ENCODE data around the gene SIN3A.
"Not testable (repeated sequence)": the region's sequence is repeated elsewhere in the genome, so short reads cannot be mapped to it uniquely, and the experiment has no call there.

SIN3A gene

DNA sequence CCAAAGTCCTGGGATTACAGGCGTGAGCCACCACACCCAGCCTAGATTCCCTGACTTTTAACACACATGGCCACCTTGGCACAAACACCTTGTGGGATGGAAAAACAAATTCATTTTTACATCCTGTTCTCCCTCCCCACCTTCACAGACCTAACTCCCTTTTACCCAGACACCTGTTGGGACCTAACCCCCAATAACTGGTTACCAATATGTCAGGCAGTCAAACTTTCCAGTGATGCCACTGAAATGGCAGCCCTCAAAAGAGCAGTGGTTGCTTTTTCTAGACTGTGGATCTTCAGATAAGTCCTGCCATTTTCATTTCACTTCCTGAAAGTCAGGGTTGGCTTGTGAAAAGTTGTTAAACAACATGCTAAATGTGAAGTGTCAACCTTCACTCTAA is 34.9 kb downstream of the SIN3A start:
- in situ Hi-C loops (cut with MboI; ENCODE audit: low sequenced_read_pairs, unreplicated experiment) = no loop called here
- TF ChIP-seq, protein P1, sequence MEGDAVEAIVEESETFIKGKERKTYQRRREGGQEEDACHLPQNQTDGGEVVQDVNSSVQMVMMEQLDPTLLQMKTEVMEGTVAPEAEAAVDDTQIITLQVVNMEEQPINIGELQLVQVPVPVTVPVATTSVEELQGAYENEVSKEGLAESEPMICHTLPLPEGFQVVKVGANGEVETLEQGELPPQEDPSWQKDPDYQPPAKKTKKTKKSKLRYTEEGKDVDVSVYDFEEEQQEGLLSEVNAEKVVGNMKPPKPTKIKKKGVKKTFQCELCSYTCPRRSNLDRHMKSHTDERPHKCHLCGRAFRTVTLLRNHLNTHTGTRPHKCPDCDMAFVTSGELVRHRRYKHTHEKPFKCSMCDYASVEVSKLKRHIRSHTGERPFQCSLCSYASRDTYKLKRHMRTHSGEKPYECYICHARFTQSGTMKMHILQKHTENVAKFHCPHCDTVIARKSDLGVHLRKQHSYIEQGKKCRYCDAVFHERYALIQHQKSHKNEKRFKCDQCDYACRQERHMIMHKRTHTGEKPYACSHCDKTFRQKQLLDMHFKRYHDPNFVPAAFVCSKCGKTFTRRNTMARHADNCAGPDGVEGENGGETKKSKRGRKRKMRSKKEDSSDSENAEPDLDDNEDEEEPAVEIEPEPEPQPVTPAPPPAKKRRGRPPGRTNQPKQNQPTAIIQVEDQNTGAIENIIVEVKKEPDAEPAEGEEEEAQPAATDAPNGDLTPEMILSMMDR (IDR thresholded peaks at IDR 0.05; ENCODE audit: borderline replicate concordance, control extremely low read depth, extremely low read depth, insufficient read depth, missing control alignments) = no peak
- DNase-seq (ENCODE audit: low spot score) = no peak

DNA sequence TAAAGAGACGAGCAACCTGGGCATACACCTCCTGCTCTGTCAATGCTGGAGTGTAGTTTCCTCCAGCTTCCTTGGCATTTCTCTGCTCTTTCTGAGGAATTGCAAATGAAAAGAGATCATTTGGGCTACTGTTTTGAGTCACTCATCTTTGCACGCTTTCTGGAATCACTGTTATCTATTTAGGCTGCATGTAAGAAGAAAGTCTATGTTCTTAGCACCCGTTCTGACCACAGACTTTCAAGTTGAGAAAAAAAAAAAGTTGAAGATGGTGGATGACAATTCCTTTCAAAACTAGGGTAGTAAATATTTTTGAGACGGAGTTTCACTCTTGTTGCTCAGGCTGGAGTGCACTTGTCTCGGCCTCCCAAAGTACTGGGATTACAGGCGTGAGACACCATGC is 41.3 kb downstream of the SIN3A start:
- no peak for DNase-seq (ENCODE audit: low spot score)
- in situ Hi-C loops (cut with MboI; ENCODE audit: low sequenced_read_pairs, unreplicated experiment) = no loop called here
- TF ChIP-seq, protein P1 (IDR thresholded peaks at IDR 0.05; ENCODE audit: borderline replicate concordance, control extremely low read depth, extremely low read depth, insufficient read depth, missing control alignments) = no peak

DNA sequence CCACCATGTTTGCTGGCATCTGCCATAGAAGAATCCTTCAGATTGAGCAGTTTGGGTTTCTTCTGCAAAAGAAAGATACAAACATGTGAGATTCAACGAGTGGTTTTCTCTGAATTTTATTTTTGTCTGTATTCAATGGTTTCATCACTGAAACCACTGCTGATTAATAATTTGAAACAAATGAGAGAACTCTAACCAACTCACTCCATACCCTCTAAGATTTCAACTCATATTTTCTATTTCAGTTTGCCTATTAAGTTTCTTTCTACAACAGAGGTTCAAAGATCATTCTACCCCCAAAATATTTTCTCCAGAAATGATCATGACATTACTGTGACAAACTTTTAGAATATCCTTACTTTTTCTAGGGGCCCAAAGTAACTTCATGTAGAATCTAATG is 44.4 kb downstream of the SIN3A start:
- in situ Hi-C loops (cut with MboI; ENCODE audit: low sequenced_read_pairs, unreplicated experiment) = no loop called here
- DNase-seq (ENCODE audit: low spot score) = no peak
- TF ChIP-seq, protein P1 (IDR thresholded peaks at IDR 0.05; ENCODE audit: borderline replicate concordance, control extremely low read depth, extremely low read depth, insufficient read depth, missing control alignments) = no peak

DNA sequence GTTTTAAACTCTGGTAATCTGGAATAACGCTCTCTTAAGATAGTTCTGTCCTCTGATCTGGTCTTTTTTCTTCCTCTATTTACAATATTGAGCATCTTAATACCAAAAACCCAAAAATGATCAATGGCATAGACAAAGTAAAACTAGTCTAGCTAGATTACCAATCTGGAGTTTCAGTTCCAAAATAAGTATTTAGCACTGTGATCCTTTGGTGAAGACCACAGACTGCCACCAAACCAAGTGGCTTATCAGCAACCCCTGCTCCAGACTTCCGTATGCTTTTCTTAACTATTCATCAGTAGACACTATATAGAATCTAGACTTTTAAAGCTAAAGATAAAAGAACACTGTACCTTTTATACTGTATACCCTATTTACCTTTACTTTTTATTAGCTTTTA is 47.6 kb downstream of the SIN3A start:
- in situ Hi-C loops (cut with MboI; ENCODE audit: low sequenced_read_pairs, unreplicated experiment) = no loop called here
- TF ChIP-seq, protein P1 (IDR thresholded peaks at IDR 0.05; ENCODE audit: borderline replicate concordance, control extremely low read depth, extremely low read depth, insufficient read depth, missing control alignments) = no peak
- DNase-seq (ENCODE audit: low spot score) = no peak

DNA sequence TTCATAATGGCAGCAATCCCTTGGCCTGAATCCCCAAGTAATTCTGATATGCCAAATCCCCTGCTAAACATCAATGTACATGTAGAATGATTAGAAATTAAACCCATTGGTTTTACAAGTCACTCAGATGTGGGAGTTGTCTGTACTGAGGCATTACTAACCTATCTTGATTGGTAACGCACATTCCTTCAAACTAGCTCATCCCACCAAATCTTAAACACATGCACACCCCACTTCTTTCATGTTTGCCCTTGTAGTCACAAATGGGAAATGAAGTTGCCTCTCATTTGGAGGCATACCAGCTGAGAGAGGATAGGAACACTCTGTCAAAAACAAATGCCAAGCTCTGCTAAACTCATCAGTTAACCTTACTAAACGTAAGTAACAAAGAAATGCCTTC is 54.0 kb downstream of the SIN3A start:
- no peak for DNase-seq (ENCODE audit: low spot score)
- TF ChIP-seq, protein P1 (IDR thresholded peaks at IDR 0.05; ENCODE audit: borderline replicate concordance, control extremely low read depth, extremely low read depth, insufficient read depth, missing control alignments) = no peak
- in situ Hi-C loops (cut with MboI; ENCODE audit: low sequenced_read_pairs, unreplicated experiment) = no loop called here

DNA sequence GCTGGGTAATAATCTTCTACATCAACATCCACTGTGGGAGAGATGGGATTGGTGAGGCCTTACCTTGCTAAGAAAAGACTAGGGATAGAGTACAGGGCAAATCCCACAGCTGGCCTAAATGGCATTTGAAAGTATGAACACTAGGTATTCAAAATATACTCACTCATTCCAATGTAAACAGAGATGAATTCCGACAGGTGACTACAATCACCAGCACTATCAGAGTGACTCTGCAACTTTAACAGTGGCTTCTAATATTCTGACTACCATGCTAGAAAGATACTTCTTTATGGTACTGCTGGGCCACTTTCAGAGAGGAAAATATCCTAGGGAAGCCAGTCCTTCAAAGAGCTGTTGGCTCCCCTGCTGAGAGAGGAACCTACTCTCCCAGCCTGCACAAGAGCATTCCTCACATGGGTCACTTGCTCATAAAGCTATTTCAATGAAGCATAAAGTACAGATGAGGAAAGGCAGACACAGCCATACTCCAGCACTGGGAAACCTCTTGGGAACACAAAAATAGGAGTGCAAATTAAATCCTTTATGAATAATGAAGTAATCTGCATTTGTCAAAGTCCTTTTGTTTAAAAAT is 61.6 kb downstream of the SIN3A start:
- DNase-seq (ENCODE audit: low spot score) = no peak
- in situ Hi-C loops (cut with MboI; ENCODE audit: low sequenced_read_pairs, unreplicated experiment) = no loop called here
- TF ChIP-seq, protein P1 (IDR thresholded peaks at IDR 0.05; ENCODE audit: borderline replicate concordance, control extremely low read depth, extremely low read depth, insufficient read depth, missing control alignments) = no peak

DNA sequence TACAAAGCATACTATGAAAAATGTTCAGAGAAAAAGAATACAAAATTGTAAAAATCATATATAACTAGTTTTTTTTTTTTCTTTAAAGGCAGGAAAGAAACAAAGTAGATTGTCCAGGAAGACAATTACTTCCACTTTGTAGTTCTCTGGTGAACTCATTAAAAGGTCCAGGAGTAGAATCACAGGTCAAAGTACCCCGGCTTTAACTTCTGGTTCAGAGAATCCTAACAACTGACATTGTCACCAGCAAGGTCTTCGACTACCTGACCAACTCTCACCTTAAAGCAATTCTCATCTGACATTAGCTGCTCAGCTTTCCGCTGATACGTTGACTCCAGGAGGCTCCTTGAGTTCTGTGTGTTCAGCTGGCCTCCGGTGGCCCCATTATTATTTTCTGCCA is 67.5 kb downstream of the SIN3A start:
- in situ Hi-C loops (cut with MboI; ENCODE audit: low sequenced_read_pairs, unreplicated experiment); DNase-seq (ENCODE audit: low spot score): not testable (repeated sequence)
